ENCODE measurements around the gene ARHGAP24. TPM values are rescaled to one million over a fixed set of nuclear protein-coding genes. Genes with fewer than 3 reads are reported as not detected.

The ARHGAP24 gene
- total and polyA plus RNA-seq, 2 experiments from 2014 or later: 0.21 to 0.36 TPM

GRCh38 chr4:85741921-85742591 lies 267.1 kb downstream of the ARHGAP24 start (continued):
- TF ChIP-seq EZH2 (IDR thresholded peaks at IDR 0.05; ENCODE audit: low read depth, unreplicated experiment) (no peak), REST (IDR thresholded peaks at IDR 0.05; ENCODE audit: unreplicated experiment) (no peak), JUNB (IDR thresholded peaks at IDR 0.05; ENCODE audit: unreplicated experiment) (no peak), EZH2phosphoT487 (IDR thresholded peaks at IDR 0.05; ENCODE audit: unreplicated experiment) (no peak), ZNF114 (CRISPR knock-in tag; IDR thresholded peaks at IDR 0.05) (no peak), ETS1 (IDR thresholded peaks at IDR 0.05) (no peak), POLR2AphosphoS5 (IDR thresholded peaks at IDR 0.05; ENCODE audit: low read depth) (no peak)

GRCh38 chr4:85744950-85745349 lies 270.0 kb downstream of the ARHGAP24 start:
- H3K36me3 Mint-ChIP-seq (ENCODE audit: low read depth): no peaks in the 10 kb centered on the region
- peaks cover 7% of the 10 kb centered on the region; the same call in 1 of the 2 replicates for H3K4me1 ChIP-seq (ENCODE audit: insufficient read depth)
- H2AFZ ChIP-seq: no peak overlapping the region
- no peaks in the 10 kb centered on the region for H3K27me3 ChIP-seq (ENCODE audit: insufficient read depth)
- H3K9me2 ChIP-seq (ENCODE audit: insufficient read depth): no peaks in the 10 kb centered on the region
- no peak overlapping the region for H3K27ac ChIP-seq (ENCODE audit: low read depth)
- no peaks in the 10 kb centered on the region for H3K79me2 ChIP-seq (replicated peaks; ENCODE audit: insufficient read depth)
- H3K4me3 Mint-ChIP-seq: no peak overlapping the region
- no peak for DNase-seq (ENCODE audit: low spot score)
- H3F3A ChIP-seq (replicated peaks; ENCODE audit: low read depth): no peaks in the 10 kb centered on the region
- ATAC-seq: no peak
- no peak overlapping the region for H3K27ac Mint-ChIP-seq
- H3K27me3 Mint-ChIP-seq (ENCODE audit: insufficient read depth, low read depth, poor library complexity): peaks cover 2% of the 10 kb centered on the region
- no peaks in the 10 kb centered on the region for H3K36me3 ChIP-seq (ENCODE audit: insufficient read depth)
- H4K20me1 ChIP-seq (replicated peaks; ENCODE audit: insufficient read depth): no peaks in the 10 kb centered on the region
- H3K4me2 ChIP-seq: no peak overlapping the region
- peaks cover 7% of the 10 kb centered on the region for H3K4me1 Mint-ChIP-seq
- H3K4me3 ChIP-seq: no peak overlapping the region
- H3K9me3 Mint-ChIP-seq: no peaks in the 10 kb centered on the region
- no peak for TF ChIP-seq EZH2 (IDR thresholded peaks at IDR 0.05; ENCODE audit: low read depth, unreplicated experiment)
- no peak for TF ChIP-seq ZNF114 (CRISPR knock-in tag; IDR thresholded peaks at IDR 0.05)
- no peak for TF ChIP-seq POLR2AphosphoS5 (IDR thresholded peaks at IDR 0.05; ENCODE audit: low read depth)
- TF ChIP-seq REST (IDR thresholded peaks at IDR 0.05; ENCODE audit: unreplicated experiment): no peak
- no peak for TF ChIP-seq ZNF462 (CRISPR knock-in tag; IDR thresholded peaks at IDR 0.05)
